ENCODE measurements around the gene RTN4RL1. TPM values are rescaled to one million over a fixed set of nuclear protein-coding genes. Genes with fewer than 3 reads are reported as not detected.

The RTN4RL1 gene
- total and polyA plus RNA-seq, 12 donors, result 0.81 to 6.3 (median 2.7) TPM

DNA sequence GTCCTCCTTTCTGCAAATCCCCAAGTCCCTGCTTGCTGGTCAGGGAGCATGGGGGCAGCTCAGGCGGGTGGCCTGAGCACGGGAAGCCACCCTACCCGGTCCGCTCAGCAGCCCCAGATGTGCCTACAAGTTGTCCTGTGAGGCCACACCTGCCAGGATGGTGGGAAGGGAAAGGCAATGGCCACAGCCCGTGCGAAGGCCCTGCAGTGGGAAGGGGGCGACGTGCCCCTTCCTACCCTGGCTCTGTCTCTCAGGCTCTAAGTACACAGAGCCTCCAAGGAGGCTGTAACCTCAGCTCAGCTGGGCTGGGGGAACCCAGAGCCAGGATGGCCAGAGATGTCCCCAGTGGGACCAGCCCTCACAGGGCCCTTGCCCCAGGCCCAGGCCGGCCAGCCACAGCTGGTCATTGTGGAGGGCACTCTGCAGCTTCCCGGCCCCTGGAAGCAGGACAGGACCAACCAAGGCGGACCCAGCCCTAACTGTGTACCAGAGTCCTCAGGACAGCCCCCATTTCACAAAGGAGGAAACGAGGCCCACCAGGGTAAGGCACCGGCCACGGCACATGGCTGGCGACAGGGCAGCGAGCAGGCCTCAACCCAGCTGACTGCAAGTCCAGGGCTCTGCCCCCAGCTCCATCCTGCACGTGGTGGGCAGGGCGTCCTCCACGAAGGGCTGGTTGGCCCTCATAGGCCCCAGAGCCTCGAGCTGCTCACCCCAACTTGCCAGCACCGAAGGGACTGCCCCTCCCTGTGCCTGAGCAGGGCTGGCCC is 82.3 kb downstream of the RTN4RL1 start:
- Histone ChIP-seq H3K9me3 (no peaks in the 10 kb centered on the region), H3K4me1 (peaks cover 0 to 12% (median 4%) of the 10 kb centered on the region in 9 donors), H3K36me3 (no peaks in the 10 kb centered on the region), H3K4me3 (no peak overlapping the region), H3K27me3 (no peaks in the 10 kb centered on the region), H3K27ac (no peak overlapping the region)
- DNase-seq (no peak), ATAC-seq (no peak)
- WGBS, 2 donors, result 86 to 88% methylated on average over 21 of the region's 21 CpGs
- intact Hi-C loops (cut with DNase I), result no loop called here
- TF ChIP-seq, protein P1, sequence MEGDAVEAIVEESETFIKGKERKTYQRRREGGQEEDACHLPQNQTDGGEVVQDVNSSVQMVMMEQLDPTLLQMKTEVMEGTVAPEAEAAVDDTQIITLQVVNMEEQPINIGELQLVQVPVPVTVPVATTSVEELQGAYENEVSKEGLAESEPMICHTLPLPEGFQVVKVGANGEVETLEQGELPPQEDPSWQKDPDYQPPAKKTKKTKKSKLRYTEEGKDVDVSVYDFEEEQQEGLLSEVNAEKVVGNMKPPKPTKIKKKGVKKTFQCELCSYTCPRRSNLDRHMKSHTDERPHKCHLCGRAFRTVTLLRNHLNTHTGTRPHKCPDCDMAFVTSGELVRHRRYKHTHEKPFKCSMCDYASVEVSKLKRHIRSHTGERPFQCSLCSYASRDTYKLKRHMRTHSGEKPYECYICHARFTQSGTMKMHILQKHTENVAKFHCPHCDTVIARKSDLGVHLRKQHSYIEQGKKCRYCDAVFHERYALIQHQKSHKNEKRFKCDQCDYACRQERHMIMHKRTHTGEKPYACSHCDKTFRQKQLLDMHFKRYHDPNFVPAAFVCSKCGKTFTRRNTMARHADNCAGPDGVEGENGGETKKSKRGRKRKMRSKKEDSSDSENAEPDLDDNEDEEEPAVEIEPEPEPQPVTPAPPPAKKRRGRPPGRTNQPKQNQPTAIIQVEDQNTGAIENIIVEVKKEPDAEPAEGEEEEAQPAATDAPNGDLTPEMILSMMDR (IDR thresholded peaks at IDR 0.05), result no peak

DNA sequence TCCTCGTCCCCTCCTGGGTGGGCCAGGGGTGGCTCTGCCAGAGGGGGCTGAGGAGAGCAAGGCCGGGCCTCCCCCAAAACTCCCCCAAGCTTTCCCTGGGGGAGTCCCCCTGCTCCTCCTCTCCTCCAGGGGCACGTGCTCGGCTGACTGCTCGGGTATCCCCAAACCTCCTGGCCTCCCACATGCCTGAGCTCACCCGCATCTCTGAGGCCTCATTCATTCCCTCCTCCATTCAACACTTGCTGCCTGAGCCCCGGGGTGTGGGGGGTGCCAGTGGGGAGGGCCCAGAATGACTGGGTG is 83.1 kb downstream of the RTN4RL1 start:
- Histone ChIP-seq H3K4me3 (no peak overlapping the region), H3K27me3 (no peaks in the 10 kb centered on the region), H3K27ac (no peak overlapping the region), H3K36me3 (no peaks in the 10 kb centered on the region), H3K9me3 (no peaks in the 10 kb centered on the region), H3K4me1 (peaks cover 0 to 8% (median 3%) of the 10 kb centered on the region in 9 donors)
- intact Hi-C loops (cut with DNase I), result no loop called here
- 81 to 92% methylated on average over 6 to 7 of the region's 7 CpGs for WGBS, 2 donors
- TF ChIP-seq, protein P1 (IDR thresholded peaks at IDR 0.05), result no peak
- no peak for DNase-seq
- no peak for ATAC-seq

DNA sequence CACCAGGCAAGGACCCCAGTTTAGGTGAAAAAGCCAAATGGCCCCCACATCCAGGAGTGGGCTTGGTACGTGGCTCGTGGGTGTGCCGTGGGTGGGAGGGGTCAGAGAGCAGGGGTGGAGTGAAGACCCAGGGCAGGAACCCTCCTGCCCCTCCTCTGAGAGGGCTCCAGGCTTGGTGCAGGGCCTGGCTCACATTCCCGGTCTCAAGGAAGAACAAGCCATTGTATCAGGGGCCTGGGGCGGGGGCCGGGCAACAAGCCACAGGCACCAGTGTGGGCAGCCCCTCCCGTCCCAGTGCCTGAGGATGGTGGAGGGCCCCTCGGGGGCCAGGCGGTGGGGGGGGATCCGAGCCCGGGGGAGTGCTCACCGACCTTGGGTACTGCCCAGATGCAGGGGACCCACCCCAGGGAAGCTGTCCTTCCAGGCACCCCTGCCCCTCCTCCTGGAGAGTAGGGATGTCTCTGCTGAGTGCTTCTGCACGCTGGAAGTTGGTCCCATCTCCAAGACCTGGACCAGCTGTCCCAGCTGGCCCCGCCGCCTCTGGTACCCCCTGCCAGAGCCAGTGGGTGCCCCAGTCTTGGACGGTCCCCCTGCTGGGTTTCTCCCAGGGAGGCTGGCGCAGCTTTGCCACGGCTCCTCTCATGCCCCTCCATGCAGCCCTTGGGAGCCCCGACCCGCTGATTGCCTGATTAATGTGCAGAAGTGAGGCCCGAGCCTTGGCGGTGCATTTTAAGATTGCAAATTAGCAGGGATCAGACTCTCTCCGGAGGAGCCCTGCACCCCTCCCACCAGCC is 83.7 kb downstream of the RTN4RL1 start:
- peaks cover 0 to 8% (median 0%) of the 10 kb centered on the region in 9 donors for H3K4me1 ChIP-seq
- no peak for ATAC-seq
- no peaks in the 10 kb centered on the region for H3K27me3 ChIP-seq
- no peak for DNase-seq
- 70 to 73% methylated on average over 23 of the region's 23 CpGs for WGBS, 2 donors
- no peak overlapping the region for H3K4me3 ChIP-seq
- no peaks in the 10 kb centered on the region for H3K9me3 ChIP-seq
- no peaks in the 10 kb centered on the region for H3K36me3 ChIP-seq
- intact Hi-C loops (cut with DNase I), result no loop called here
- TF ChIP-seq, protein P1 (IDR thresholded peaks at IDR 0.05), result no peak
- H3K27ac ChIP-seq, result no peak overlapping the region

DNA sequence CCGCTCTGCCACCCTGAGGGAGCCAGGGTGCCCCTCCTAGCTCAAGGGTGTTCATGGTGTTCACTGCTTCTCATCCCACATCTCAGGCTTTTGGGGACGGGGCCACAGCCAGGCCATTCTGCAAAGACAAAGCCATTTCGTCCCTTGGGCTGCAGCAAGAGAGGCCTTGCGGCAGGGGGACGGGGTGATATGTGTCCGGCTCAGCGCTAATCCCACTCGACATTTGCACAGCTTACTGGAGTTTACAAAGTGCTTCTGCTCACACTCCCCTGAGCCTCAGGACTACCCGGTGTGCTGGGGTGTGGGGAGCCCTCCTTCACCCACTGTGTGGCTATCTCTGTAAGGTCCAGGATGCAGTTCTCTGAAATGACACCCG is 84.3 kb downstream of the RTN4RL1 start:
- Histone ChIP-seq H3K27me3 (no peaks in the 10 kb centered on the region), H3K36me3 (no peaks in the 10 kb centered on the region), H3K9me3 (no peaks in the 10 kb centered on the region), H3K4me3 (no peak overlapping the region), H3K27ac (no peak overlapping the region), H3K4me1 (peaks cover 0 to 8% (median 0%) of the 10 kb centered on the region in 9 donors)
- WGBS, 2 donors, result 76 to 77% methylated on average over 10 of the region's 10 CpGs
- no peak for ATAC-seq
- intact Hi-C loops (cut with DNase I), result no loop called here
- TF ChIP-seq, protein P1 (IDR thresholded peaks at IDR 0.05), result no peak
- DNase-seq, result no peak
